ENCODE measurements around the gene OR2A14.

DNA sequence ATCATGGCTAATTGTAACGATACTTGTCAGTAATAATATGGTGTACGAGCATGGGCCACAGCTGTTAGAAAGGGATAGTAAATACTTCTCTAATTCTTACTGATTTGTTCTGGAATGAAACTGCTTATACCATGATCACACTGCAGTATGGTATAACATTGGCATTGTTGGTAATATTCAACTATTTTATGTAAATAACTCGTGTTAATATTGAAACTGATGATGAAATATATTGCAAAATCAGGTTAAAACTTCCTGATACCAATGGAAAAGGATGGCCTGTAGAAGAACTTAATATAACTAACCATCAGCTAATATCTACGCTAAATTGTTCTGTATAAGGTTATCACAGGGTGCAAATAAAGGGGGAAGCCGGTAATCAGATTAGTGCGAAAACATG, 10.3 kb downstream of the OR2A14 start:
- TF ChIP-seq, protein P1, sequence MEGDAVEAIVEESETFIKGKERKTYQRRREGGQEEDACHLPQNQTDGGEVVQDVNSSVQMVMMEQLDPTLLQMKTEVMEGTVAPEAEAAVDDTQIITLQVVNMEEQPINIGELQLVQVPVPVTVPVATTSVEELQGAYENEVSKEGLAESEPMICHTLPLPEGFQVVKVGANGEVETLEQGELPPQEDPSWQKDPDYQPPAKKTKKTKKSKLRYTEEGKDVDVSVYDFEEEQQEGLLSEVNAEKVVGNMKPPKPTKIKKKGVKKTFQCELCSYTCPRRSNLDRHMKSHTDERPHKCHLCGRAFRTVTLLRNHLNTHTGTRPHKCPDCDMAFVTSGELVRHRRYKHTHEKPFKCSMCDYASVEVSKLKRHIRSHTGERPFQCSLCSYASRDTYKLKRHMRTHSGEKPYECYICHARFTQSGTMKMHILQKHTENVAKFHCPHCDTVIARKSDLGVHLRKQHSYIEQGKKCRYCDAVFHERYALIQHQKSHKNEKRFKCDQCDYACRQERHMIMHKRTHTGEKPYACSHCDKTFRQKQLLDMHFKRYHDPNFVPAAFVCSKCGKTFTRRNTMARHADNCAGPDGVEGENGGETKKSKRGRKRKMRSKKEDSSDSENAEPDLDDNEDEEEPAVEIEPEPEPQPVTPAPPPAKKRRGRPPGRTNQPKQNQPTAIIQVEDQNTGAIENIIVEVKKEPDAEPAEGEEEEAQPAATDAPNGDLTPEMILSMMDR (IDR thresholded peaks at IDR 0.05), result no peak
- no peak for TF ChIP-seq EZH2 (IDR thresholded peaks at IDR 0.05; ENCODE audit: borderline replicate concordance, insufficient read depth, low read depth, low read length, poor library complexity, severe bottlenecking)
